Gastrocnemius medialis (tissue), 4 donors: ENCODE results near the gene VPS37C. TPM values are rescaled to one million over a fixed set of nuclear protein-coding genes. Genes with fewer than 3 reads are reported as not detected.

Experiments used
- ATAC-seq, 2 donors: fragments of 150-250 bp; one replicate each; pipeline ENCODE4 v1.9.1; 2016
- DNase-seq, 2 donors: peaks; one replicate each; pipeline ENCODE4 v3.0.0-alpha.2; 2019
- H3K27ac ChIP-seq, 4 donors: fragments of 200-600 bp; sonication (generic); 1 replicate in 1 of 4; 2 replicates in 3 of 4; pipeline ENCODE4 v1.5.1; 2016 to 2018; ENCODE audit warnings: mild to moderate bottlenecking in 2 of 4, moderate library complexity in 1 of 4
- H3K27me3 ChIP-seq, 3 donors: fragments of 200-600 bp; sonication (generic) in 2 of 3; 1 replicate in 1 of 3; 2 replicates in 2 of 3; pipeline versions ENCODE4 v1.5.1 to v1.6.0; 2016 to 2019; ENCODE audit warnings: mild to moderate bottlenecking in 1 of 3, moderate library complexity in 1 of 3
- H3K36me3 ChIP-seq, 2 donors: fragments of 200-600 bp; sonication (generic) in 1 of 2; one replicate each; pipeline ENCODE4 v1.5.1; 2017 to 2018
- H3K4me1 ChIP-seq, 2 donors: fragments of 200-600 bp; sonication (generic) in 1 of 2; one replicate each; pipeline ENCODE4 v1.5.1; 2016 to 2017; ENCODE audit warnings: mild to moderate bottlenecking in 2 of 2
- H3K4me3 ChIP-seq, 4 donors: fragments of 200-600 bp; sonication (generic) in 3 of 4; 1 replicate in 1 of 4; 2 replicates in 3 of 4; pipeline ENCODE4 v1.5.1; 2016 to 2019; ENCODE audit warnings: mild to moderate bottlenecking in 2 of 4
- H3K9me3 ChIP-seq, 3 donors: fragments of 200-600 bp; sonication (generic) in 2 of 3; 1 replicate in 1 of 3; 2 replicates in 2 of 3; pipeline ENCODE4 v1.5.1; 2016 to 2019
- CTCF ChIP-seq, 5 experiments: fragments of 450-650 bp in 3 of 5; fragments of 200-600 bp in 2 of 5; sonication (generic) in 2 of 5; IDR thresholded peaks in 4 of 5; conservative IDR thresholded peaks in 1 of 5; 1 replicate in 4 of 5; 2 replicates in 1 of 5; pipeline ENCODE4 v1.5.1; 2016 to 2019; ENCODE audit warnings: antibody characterized with exemption in 5 of 5, mild to moderate bottlenecking in 3 of 5, moderate library complexity in 3 of 5
- POLR2A ChIP-seq, 2 donors: fragments of 450-650 bp; IDR thresholded peaks; one replicate each; pipeline ENCODE4 v1.6.1; 2017; ENCODE audit warnings: antibody characterized with exemption in 2 of 2, mild to moderate bottlenecking in 2 of 2, moderate library complexity in 2 of 2
- in situ Hi-C, 4 donors: fragments of 200-750 bp; cut with MboI; loops; one replicate each; pipeline versions ENCODE4 v1.15.0 to v1.8.0; 2017; ENCODE audit warnings: low sequenced_read_pairs in 4 of 4
- intact Hi-C: fragments of 100-400 bp; cut with DNase I; formaldehyde crosslinking; loops from one replicate; pipeline ENCODE4 v1.15.1; 2023; ENCODE audit warnings: low total_unique reads
- total RNA-seq, 4 donors: library from RNA; depleted of rRNA; stranded (reverse); fragments of >200 nt; gene quantifications; one replicate each; pipeline versions ENCODE4 v1.1.0 to v1.2.3, GENCODE V29; 2016

The VPS37C gene
- total RNA-seq, 4 donors from 2014 or later: 17.7 to 27.1 (median 23.5) TPM

DNA sequence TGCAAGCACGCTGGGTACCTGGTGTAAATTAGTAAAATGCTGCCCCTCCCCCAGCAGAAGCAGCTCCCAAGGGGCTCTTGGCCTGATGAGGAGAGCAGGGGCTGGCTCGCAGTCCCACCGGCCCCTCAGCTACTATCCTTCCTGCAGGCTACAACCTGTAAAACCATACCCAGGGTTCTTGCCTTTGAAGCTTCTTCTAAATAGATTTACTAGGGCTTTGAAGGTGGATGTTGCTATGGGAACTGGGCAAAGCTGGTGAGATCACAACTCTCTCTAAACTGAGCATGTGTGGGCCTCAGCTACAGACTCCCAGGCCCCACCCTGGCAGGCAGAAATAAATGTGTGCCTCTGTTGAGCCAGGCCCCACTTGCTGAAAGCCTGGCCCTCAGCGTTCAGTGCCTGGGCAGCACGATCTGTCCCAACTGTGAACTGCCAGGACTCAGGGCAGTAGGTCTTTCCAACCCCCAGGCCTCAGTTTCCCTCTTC lies 40.5 kb downstream of the VPS37C start:
- DNase-seq (no peak), ATAC-seq (no peak)
- Histone ChIP-seq H3K27me3 (no peaks in the 10 kb centered on the region), H3K9me3 (no peaks in the 10 kb centered on the region), H3K4me1 (no peaks in the 10 kb centered on the region), H3K27ac (no peak overlapping the region), H3K4me3 (no peak overlapping the region), H3K36me3 (no peaks in the 10 kb centered on the region)
- intact Hi-C loops (no loop called here), in situ Hi-C loops (no loop called here)
- TF ChIP-seq POLR2A (IDR thresholded peaks at IDR 0.05): no peak

GRCh38 chr11:61120099-61120705 lies 41.0 kb downstream of the VPS37C start:
- Histone ChIP-seq H3K4me1 (no peaks in the 10 kb centered on the region), H3K27me3 (no peaks in the 10 kb centered on the region), H3K27ac (no peak overlapping the region), H3K4me3 (no peak overlapping the region), H3K36me3 (no peaks in the 10 kb centered on the region), H3K9me3 (no peaks in the 10 kb centered on the region)
- no peak for DNase-seq
- ATAC-seq: no peak
- no peak for TF ChIP-seq POLR2A (IDR thresholded peaks at IDR 0.05)
- no peak for TF ChIP-seq CTCF (IDR thresholded peaks at IDR 0.05 in 4 of 5, conservative IDR thresholded peaks at IDR 0.05 in 1 of 5)
- intact Hi-C loops (no loop called here), in situ Hi-C loops (no loop called here)

GRCh38 chr11:61119571-61119970 lies 41.7 kb downstream of the VPS37C start:
- no peak overlapping the region for H3K27ac ChIP-seq
- no peaks in the 10 kb centered on the region for H3K36me3 ChIP-seq
- intact Hi-C loops: no loop called here
- no peaks in the 10 kb centered on the region for H3K9me3 ChIP-seq
- no peak for ATAC-seq
- no peak overlapping the region for H3K4me3 ChIP-seq
- TF ChIP-seq CTCF (IDR thresholded peaks at IDR 0.05 in 4 of 5, conservative IDR thresholded peaks at IDR 0.05 in 1 of 5): no peak
- no peak for TF ChIP-seq POLR2A (IDR thresholded peaks at IDR 0.05)
- H3K4me1 ChIP-seq: no peaks in the 10 kb centered on the region
- no peaks in the 10 kb centered on the region for H3K27me3 ChIP-seq
- no peak for DNase-seq
- in situ Hi-C loops: no loop called here

DNA sequence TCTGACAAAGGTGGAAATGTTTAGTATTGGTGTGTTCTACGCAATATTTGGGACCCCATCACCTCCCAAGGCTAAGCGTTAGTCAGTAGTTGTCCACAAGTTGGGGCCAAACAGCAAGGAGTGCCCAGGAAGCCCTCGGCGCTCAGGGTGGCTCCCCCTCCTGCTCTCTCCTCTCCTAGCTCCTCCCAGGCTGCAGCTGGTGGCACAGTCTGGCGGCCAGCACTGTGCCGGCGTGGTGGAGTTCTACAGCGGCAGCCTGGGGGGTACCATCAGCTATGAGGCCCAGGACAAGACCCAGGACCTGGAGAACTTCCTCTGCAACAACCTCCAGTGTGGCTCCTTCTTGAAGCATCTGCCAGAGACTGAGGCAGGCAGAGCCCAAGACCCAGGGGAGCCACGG lies 42.2 kb downstream of the VPS37C start:
- intact Hi-C loops: no loop called here
- in situ Hi-C loops: no loop called here
- TF ChIP-seq POLR2A (IDR thresholded peaks at IDR 0.05) (no peak), CTCF (IDR thresholded peaks at IDR 0.05 in 4 of 5, conservative IDR thresholded peaks at IDR 0.05 in 1 of 5) (no peak)
- ATAC-seq: no peak
- Histone ChIP-seq H3K9me3 (no peaks in the 10 kb centered on the region), H3K27ac (no peak overlapping the region), H3K36me3 (no peaks in the 10 kb centered on the region), H3K4me3 (no peak overlapping the region), H3K27me3 (no peaks in the 10 kb centered on the region), H3K4me1 (no peaks in the 10 kb centered on the region)
- DNase-seq: no peak

- Histone ChIP-seq H3K27ac (no peak overlapping the region), H3K4me3 (no peak overlapping the region), H3K4me1 (no peaks in the 10 kb centered on the region), H3K9me3 (no peaks in the 10 kb centered on the region), H3K36me3 (no peaks in the 10 kb centered on the region), H3K27me3 (no peaks in the 10 kb centered on the region)
- intact Hi-C loops (no loop called here), in situ Hi-C loops (no loop called here)
- TF ChIP-seq CTCF (IDR thresholded peaks at IDR 0.05 in 4 of 5, conservative IDR thresholded peaks at IDR 0.05 in 1 of 5) (no peak), POLR2A (IDR thresholded peaks at IDR 0.05) (no peak)
- ATAC-seq (no peak), DNase-seq (no peak)
These were observed 42.8 kb downstream of the VPS37C start for GRCh38 chr11:61118406-61118805.
